IMR-90 (cell line): ENCODE data around the gene CFAP97. TPM values are rescaled to one million over a fixed set of nuclear protein-coding genes. Genes with fewer than 3 reads are reported as not detected.

ENCODE experiments used
- ATAC-seq: fragments of 200-7000 bp; cut with Tn5 transposase; 2 replicates; pipeline ENCODE4 v1.9.1; 2020; ENCODE audit warnings: low read depth, mild to moderate bottlenecking, moderate library complexity
- BruUV-seq: library from RNA; stranded (reverse); fragments of 400-500 nt; replicated peaks from 2 replicates; lab custom pipeline; 2021; lab: Mats Ljungman, UMichigan
- CTCF ChIA-PET: fragments of 300-600 bp; formaldehyde crosslinking; extraction: SDS; loops from one replicate; lab custom pipeline; 2021; ENCODE audit warnings: antibody characterized with exemption; lab: Yijun Ruan, JAX
- POLR2A ChIA-PET: fragments of 300-600 bp; sonication (Branson Sonifier 250); formaldehyde crosslinking; loops from one replicate; lab custom pipeline; 2022; ENCODE audit warnings: antibody characterized with exemption; ENCODE audit not compliant: unreplicated experiment; lab: Charles Lee
- DNase-seq: peaks from one replicate; pipeline ENCODE4 v3.0.0; 2013
- H2AFZ ChIP-seq: replicated peaks from 2 replicates; pipeline ENCODE3; 2013; ENCODE audit warnings: low read length, mild to moderate bottlenecking; ENCODE audit not compliant: poor library complexity
- H2AK5ac ChIP-seq: 2 replicates; pipeline ENCODE4 v1.6.1; 2013; ENCODE audit warnings: low read depth, low read length, inconsistent platforms
- H2AK9ac ChIP-seq: replicated peaks from 2 replicates; pipeline ENCODE3; 2013; ENCODE audit warnings: mild to moderate bottlenecking, low read depth, low read length, moderate library complexity; ENCODE audit not compliant: poor library complexity
- H2BK120ac ChIP-seq: 2 replicates; pipeline ENCODE4 v1.6.1; 2013; ENCODE audit warnings: low read depth, low read length, inconsistent platforms
- H2BK15ac ChIP-seq: 3 replicates; pipeline ENCODE4 v1.6.1; 2013; ENCODE audit warnings: low read depth, low read length, inconsistent platforms
- H2BK20ac ChIP-seq: 2 replicates; pipeline ENCODE4 v1.6.1; 2013; ENCODE audit warnings: low read depth, mild to moderate bottlenecking, inconsistent platforms, low read length, moderate library complexity
- H2BK5ac ChIP-seq: 2 replicates; pipeline ENCODE4 v1.6.1; 2013; ENCODE audit warnings: mild to moderate bottlenecking, low read depth, low read length, inconsistent platforms; ENCODE audit not compliant: poor library complexity, severe bottlenecking
- H3K14ac ChIP-seq: replicated peaks from 2 replicates; pipeline ENCODE4 v1.6.1; 2013; ENCODE audit warnings: low read depth, low read length, inconsistent platforms
- H3K18ac ChIP-seq: 2 replicates; pipeline ENCODE4 v1.6.1; 2013; ENCODE audit warnings: low read depth, low read length, control low read depth
- H3K23ac ChIP-seq: 2 replicates; pipeline ENCODE4 v1.6.1; 2013; ENCODE audit warnings: low read depth, low read length, inconsistent platforms
- H3K27ac ChIP-seq: 2 replicates; pipeline ENCODE4 v1.5.1; 2013; ENCODE audit warnings: mild to moderate bottlenecking, control low read depth, low read length; ENCODE audit not compliant: insufficient read depth
- H3K27me3 ChIP-seq: 2 replicates; pipeline ENCODE4 v1.6.1; 2013; ENCODE audit warnings: low read length; ENCODE audit not compliant: control insufficient read depth, insufficient read depth
- H3K36me3 ChIP-seq: 2 replicates; pipeline ENCODE4 v1.6.1; 2013; ENCODE audit warnings: low read length, mixed read lengths; ENCODE audit not compliant: control insufficient read depth, insufficient read depth
- H3K4ac ChIP-seq: 2 replicates; pipeline ENCODE4 v1.6.1; 2013; ENCODE audit warnings: low read depth, low read length, inconsistent platforms
- H3K4me1 ChIP-seq: 2 replicates; pipeline ENCODE4 v1.6.1; 2013; ENCODE audit warnings: low read length, mixed read lengths; ENCODE audit not compliant: control insufficient read depth, insufficient read depth
- H3K4me2 ChIP-seq: 2 replicates; pipeline ENCODE4 v1.6.1; 2013; ENCODE audit warnings: low read depth, mild to moderate bottlenecking, control low read depth, low read length, moderate library complexity
- H3K4me3 ChIP-seq: 2 replicates; pipeline ENCODE4 v1.5.1; 2013; ENCODE audit warnings: low read depth, mild to moderate bottlenecking, control low read depth, low read length, moderate library complexity; ENCODE audit not compliant: insufficient read depth
- H3K56ac ChIP-seq: 2 replicates; pipeline ENCODE4 v1.6.1; 2013; ENCODE audit warnings: low read length, inconsistent platforms; ENCODE audit not compliant: insufficient read depth; ENCODE audit errors: extremely low read depth
- H3K79me1 ChIP-seq, 2 experiments: 2 replicates each; pipeline ENCODE4 v1.6.1; 2013; ENCODE audit warnings: low read length in 2 of 2, inconsistent platforms in 1 of 2, low read depth in 1 of 2
- H3K9ac ChIP-seq: 2 replicates; pipeline ENCODE4 v1.6.1; 2013; ENCODE audit warnings: low read depth, low read length, control low read depth
- H3K9me1 ChIP-seq: 2 replicates; pipeline ENCODE4 v1.6.1; 2013; ENCODE audit warnings: low read length, inconsistent platforms; ENCODE audit not compliant: insufficient read depth
- H3K9me3 ChIP-seq: 2 replicates; pipeline ENCODE4 v1.6.1; 2013; ENCODE audit warnings: low read length; ENCODE audit not compliant: control insufficient read depth, insufficient read depth
- H4K20me1 ChIP-seq: 2 replicates; pipeline ENCODE4 v1.6.1; 2013; ENCODE audit warnings: low read length, inconsistent platforms; ENCODE audit not compliant: insufficient read depth
- H4K5ac ChIP-seq: 2 replicates; pipeline ENCODE4 v1.6.1; 2013; ENCODE audit warnings: mild to moderate bottlenecking, low read depth, low read length, control low read depth
- H4K8ac ChIP-seq, 2 experiments: 2 replicates each; pipeline ENCODE4 v1.6.1; 2013; ENCODE audit warnings: low read depth in 2 of 2, low read length in 2 of 2, control low read depth in 1 of 2, inconsistent platforms in 1 of 2
- H4K91ac ChIP-seq: 2 replicates; pipeline ENCODE4 v1.6.1; 2013; ENCODE audit warnings: low read depth, low read length, inconsistent platforms; ENCODE audit not compliant: insufficient read depth
- BHLHE40 ChIP-seq: fragments of 150-350 bp; IDR thresholded peaks from 2 replicates; pipeline ENCODE4 v1.6.1; 2016; ENCODE audit warnings: mild to moderate bottlenecking, low read depth, low read length
- CEBPB ChIP-seq: IDR thresholded peaks from 2 replicates; pipeline ENCODE4 v1.6.1; 2012; ENCODE audit warnings: low read depth, low read length, improper control_type of control experiment
- CTCF ChIP-seq: conservative IDR thresholded peaks from 2 replicates; pipeline ENCODE4 v1.5.1; 2012; ENCODE audit warnings: mild to moderate bottlenecking, low read depth, low read length, improper control_type of control experiment
- FOS ChIP-seq: fragments of 150-350 bp; IDR thresholded peaks from 2 replicates; pipeline ENCODE4 v1.6.1; 2016; ENCODE audit warnings: low read depth, low read length
- MAFK ChIP-seq: IDR thresholded peaks from 2 replicates; pipeline ENCODE4 v1.6.1; 2012; ENCODE audit warnings: low read depth, low read length, improper control_type of control experiment
- MAZ ChIP-seq: IDR thresholded peaks from 2 replicates; pipeline ENCODE4 v1.6.1; 2012; ENCODE audit warnings: low read depth, mild to moderate bottlenecking, low read length, improper control_type of control experiment, moderate library complexity, borderline replicate concordance
- POLR2A ChIP-seq: IDR thresholded peaks from 2 replicates; pipeline ENCODE4 v1.6.1; 2012; ENCODE audit warnings: mild to moderate bottlenecking, low read depth, low read length
- RAD21 ChIP-seq: IDR thresholded peaks from 2 replicates; pipeline ENCODE4 v1.6.1; 2012; ENCODE audit warnings: low read length, improper control_type of control experiment
- USF2 ChIP-seq: fragments of 150-350 bp; IDR thresholded peaks from 2 replicates; pipeline ENCODE4 v1.6.1; 2017; ENCODE audit warnings: mild to moderate bottlenecking, antibody characterized with exemption, low read length, low read depth
- dilution Hi-C: fragments of 300-500 bp; cut with HindIII; formaldehyde crosslinking; loops from one replicate; pipeline ENCODE4 v1.14.3; 2018; ENCODE audit warnings: low sequenced_read_pairs; ENCODE audit not compliant: unreplicated experiment
- in situ Hi-C: fragments of 300-500 bp; cut with MboI; formaldehyde crosslinking; loops from 3 replicates; pipeline ENCODE4 v1.14.3; 2019; ENCODE audit warnings: low sequenced_read_pairs, inconsistent platforms, mixed read lengths
- intact Hi-C: fragments of 100-400 bp; cut with micrococcal nuclease; formaldehyde crosslinking; loops from 2 replicates; pipeline ENCODE4 v1.10.0; 2022
- polyA plus RNA-seq, 3 experiments: library from polyadenylated mRNA; depleted of rRNA; stranded (reverse); fragments of >200 nt; gene quantifications; 2 replicates each; pipeline ENCODE4 v1.2.3, GENCODE V29; 2012; ENCODE audit warnings: low replicate concordance in 1 of 3
- total RNA-seq: library from RNA; depleted of rRNA; stranded (reverse); fragments of >200 nt; gene quantifications from 2 replicates; pipeline ENCODE4 v1.2.3, GENCODE V29; 2012
- TF ChIP-seq, protein P1 (sequence below): fragments of 150-350 bp; IDR thresholded peaks from 2 replicates; pipeline ENCODE4 v1.6.1; 2016; ENCODE audit warnings: low read depth, mild to moderate bottlenecking, low read length, moderate library complexity, borderline replicate concordance

CFAP97 gene
- total and polyA plus RNA-seq, 2 of the 4 experiments (the other 2 are of a cell fraction), result 14.5 to 16.0 TPM

DNA sequence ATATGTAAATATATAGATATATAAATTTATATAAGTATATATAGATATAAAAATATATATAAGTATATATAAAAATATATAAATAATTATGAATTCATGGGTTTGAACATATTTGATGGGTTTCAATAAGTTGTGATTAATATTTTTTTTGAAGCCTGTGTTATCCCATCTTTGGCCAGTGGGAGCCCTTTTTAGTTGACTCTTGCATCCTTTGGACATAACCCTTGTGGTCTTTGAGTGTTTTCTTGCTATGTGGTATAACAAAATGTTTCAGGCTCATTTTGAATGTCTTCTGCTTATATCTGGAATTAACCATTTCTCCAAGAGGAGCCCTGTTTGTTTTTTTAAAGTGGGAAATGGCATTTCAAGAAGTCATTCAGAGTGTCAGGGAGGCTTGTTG is 20.8 kb upstream of the CFAP97 start:
- Histone ChIP-seq H2AFZ (no peak overlapping the region), H4K20me1 (peaks cover 7% of the 10 kb centered on the region), H3K56ac (no peak overlapping the region), H3K27me3 (no peaks in the 10 kb centered on the region), H3K4ac (no peak overlapping the region), H2BK20ac (no peak overlapping the region), H3K4me3 (no peak overlapping the region), H3K18ac (no peak overlapping the region), H3K14ac (no peak overlapping the region), H3K27ac (no peak overlapping the region), H4K91ac (no peak overlapping the region), H2BK15ac (no peak overlapping the region), H4K8ac (no peak overlapping the region), H3K9ac (no peak overlapping the region), H4K5ac (no peak overlapping the region), H2BK120ac (no peak overlapping the region), H3K9me1 (peaks cover 5% of the 10 kb centered on the region; the same call in 1 of the 2 replicates), H3K23ac (no peak overlapping the region), H3K9me3 (no peaks in the 10 kb centered on the region), H2AK9ac (no peak overlapping the region), H3K4me2 (no peak overlapping the region), H3K79me1 (peaks cover 27 to 71% of the 10 kb centered on the region in 2 experiments; a peak in 3 of 4 replicates), H2AK5ac (no peak overlapping the region), H3K4me1 (peaks cover 8% of the 10 kb centered on the region), H2BK5ac (no peak overlapping the region), H3K36me3 (no peaks in the 10 kb centered on the region)
- intact Hi-C loops, result no loop called here
- ChIA-PET CTCF (no interaction called here), POLR2A (no interaction called here)
- BruUV-seq, result no TSS peak
- in situ Hi-C loops, result no loop called here
- DNase-seq, result no peak
- ATAC-seq, result no peak
- dilution Hi-C loops, result no loop called here
- no peak for TF ChIP-seq CTCF
- TF ChIP-seq CEBPB, result no peak
- TF ChIP-seq MAFK, result no peak
- no peak for TF ChIP-seq MAZ
- no peak for TF ChIP-seq FOS
- no peak for TF ChIP-seq RAD21
- no peak for TF ChIP-seq BHLHE40
- no peak for TF ChIP-seq USF2
- TF ChIP-seq POLR2A, result no peak
- TF ChIP-seq, protein P1, sequence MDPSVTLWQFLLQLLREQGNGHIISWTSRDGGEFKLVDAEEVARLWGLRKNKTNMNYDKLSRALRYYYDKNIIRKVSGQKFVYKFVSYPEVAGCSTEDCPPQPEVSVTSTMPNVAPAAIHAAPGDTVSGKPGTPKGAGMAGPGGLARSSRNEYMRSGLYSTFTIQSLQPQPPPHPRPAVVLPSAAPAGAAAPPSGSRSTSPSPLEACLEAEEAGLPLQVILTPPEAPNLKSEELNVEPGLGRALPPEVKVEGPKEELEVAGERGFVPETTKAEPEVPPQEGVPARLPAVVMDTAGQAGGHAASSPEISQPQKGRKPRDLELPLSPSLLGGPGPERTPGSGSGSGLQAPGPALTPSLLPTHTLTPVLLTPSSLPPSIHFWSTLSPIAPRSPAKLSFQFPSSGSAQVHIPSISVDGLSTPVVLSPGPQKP, result no peak
